GM18517 (cell line): Measurements from ENCODE around the gene HCN3.

Experiments used
- ATAC-seq: cut with Tn5 transposase; IDR thresholded peaks from one replicate; pipeline ENCODE4 v1.9.1; 2021; ENCODE audit warnings: mild to moderate bottlenecking, moderate library complexity; ENCODE audit not compliant: unreplicated experiment

The HCN3 gene

GRCh38 chr1:155308493-155309422 lies 31.5 kb downstream of the HCN3 start, which contains the start of gene FDPS:
FDPS (plus strand) TSS chr1:155308866; CDS start chr1:155309790, 924 bp downstream.
- peak; percentile 91 for ATAC-seq

GRCh38 chr1:155309423-155310021 lies 32.3 kb downstream of the HCN3 start:
- no peak for ATAC-seq

- no peak for ATAC-seq
Measured at GRCh38 chr1:155313261-155313660, 36.0 kb downstream of the HCN3 start.

- ATAC-seq, result no peak
Measured at GRCh38 chr1:155316922-155317321, 39.7 kb downstream of the HCN3 start.

GRCh38 chr1:155318082-155318481 lies 40.8 kb downstream of the HCN3 start:
- ATAC-seq, result no peak

- ATAC-seq, result no peak
Measured at GRCh38 chr1:155319536-155319935, 42.3 kb downstream of the HCN3 start.

GRCh38 chr1:155320252-155320651 lies 43.0 kb downstream of the HCN3 start:
- no peak for ATAC-seq

GRCh38 chr1:155320661-155321617 lies 43.7 kb downstream of the HCN3 start, which contains the start of gene RUSC1:
RUSC1 (plus strand) TSS chr1:155320894; CDS start chr1:155321774, 880 bp downstream.
- no peak for ATAC-seq

GRCh38 chr1:155321639-155322503 lies 44.6 kb downstream of the HCN3 start:
- no peak for ATAC-seq

GRCh38 chr1:155322571-155322952 lies 45.3 kb downstream of the HCN3 start:
- no peak for ATAC-seq

- no peak for ATAC-seq
Measured at GRCh38 chr1:155322953-155323728, 45.9 kb downstream of the HCN3 start.

- ATAC-seq, result peak; percentile 15
Measured at GRCh38 chr1:155323729-155324036, 46.4 kb downstream of the HCN3 start.

GRCh38 chr1:155324037-155324716 lies 46.9 kb downstream of the HCN3 start:
- peak; percentile 63 for ATAC-seq

- no peak for ATAC-seq
Measured at GRCh38 chr1:155324717-155325602, 47.7 kb downstream of the HCN3 start.

GRCh38 chr1:155325603-155325893 lies 48.3 kb downstream of the HCN3 start:
- no peak for ATAC-seq

GRCh38 chr1:155326020-155326526 lies 48.8 kb downstream of the HCN3 start:
- ATAC-seq, result no peak

- no peak for ATAC-seq
Measured at GRCh38 chr1:155326631-155327037, 49.4 kb downstream of the HCN3 start.

- ATAC-seq, result no peak
Measured at GRCh38 chr1:155327981-155328380, 50.7 kb downstream of the HCN3 start.
